Measurements from ENCODE around the gene ABCC9. TPM values are rescaled to one million over a fixed set of nuclear protein-coding genes. Genes with fewer than 3 reads are reported as not detected.

The ABCC9 gene
- total RNA-seq, 2 donors from 2014 or later = 0.22 TPM; not detected in 1

DNA sequence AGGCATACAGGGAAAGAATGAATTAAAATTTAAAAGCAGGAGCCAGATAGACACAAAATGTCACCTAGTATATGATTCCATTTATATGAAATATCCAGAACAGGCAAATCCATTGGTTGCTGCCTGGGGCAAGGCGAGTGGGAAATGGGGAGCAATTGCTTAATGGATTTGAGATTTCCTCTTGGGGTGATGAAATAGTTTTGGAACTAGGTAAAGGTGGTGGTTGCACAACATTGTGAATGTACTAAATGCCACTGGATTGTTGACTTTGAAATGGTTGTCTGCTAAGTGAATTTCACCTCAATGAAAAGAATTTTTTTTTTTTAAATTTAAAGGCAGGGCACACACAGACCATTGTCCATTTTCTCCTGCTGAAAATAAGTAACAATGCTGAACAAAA lies 61.9 kb downstream of the ABCC9 start:
- Mint-ChIP-seq H3K4me1 (no peaks in the 10 kb centered on the region), H3K4me3 (no peak overlapping the region), H3K36me3 (ENCODE audit: low read depth) (no peaks in the 10 kb centered on the region), H3K9me3 (peaks cover 2% of the 10 kb centered on the region), H3K27me3 (ENCODE audit: insufficient read depth) (no peaks in the 10 kb centered on the region), H3K27ac (no peak overlapping the region)
- no peaks in the 10 kb centered on the region for H3K4me1 ChIP-seq (ENCODE audit: control insufficient read depth, insufficient read depth, low read length)
- H3K9me3 ChIP-seq (ENCODE audit: control insufficient read depth, low read length) = no peaks in the 10 kb centered on the region
- H3K27me3 ChIP-seq (ENCODE audit: control insufficient read depth, insufficient read depth, low read length, poor library complexity, severe bottlenecking) = no peaks in the 10 kb centered on the region
- TF ChIP-seq, protein P1, sequence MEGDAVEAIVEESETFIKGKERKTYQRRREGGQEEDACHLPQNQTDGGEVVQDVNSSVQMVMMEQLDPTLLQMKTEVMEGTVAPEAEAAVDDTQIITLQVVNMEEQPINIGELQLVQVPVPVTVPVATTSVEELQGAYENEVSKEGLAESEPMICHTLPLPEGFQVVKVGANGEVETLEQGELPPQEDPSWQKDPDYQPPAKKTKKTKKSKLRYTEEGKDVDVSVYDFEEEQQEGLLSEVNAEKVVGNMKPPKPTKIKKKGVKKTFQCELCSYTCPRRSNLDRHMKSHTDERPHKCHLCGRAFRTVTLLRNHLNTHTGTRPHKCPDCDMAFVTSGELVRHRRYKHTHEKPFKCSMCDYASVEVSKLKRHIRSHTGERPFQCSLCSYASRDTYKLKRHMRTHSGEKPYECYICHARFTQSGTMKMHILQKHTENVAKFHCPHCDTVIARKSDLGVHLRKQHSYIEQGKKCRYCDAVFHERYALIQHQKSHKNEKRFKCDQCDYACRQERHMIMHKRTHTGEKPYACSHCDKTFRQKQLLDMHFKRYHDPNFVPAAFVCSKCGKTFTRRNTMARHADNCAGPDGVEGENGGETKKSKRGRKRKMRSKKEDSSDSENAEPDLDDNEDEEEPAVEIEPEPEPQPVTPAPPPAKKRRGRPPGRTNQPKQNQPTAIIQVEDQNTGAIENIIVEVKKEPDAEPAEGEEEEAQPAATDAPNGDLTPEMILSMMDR (conservative IDR thresholded peaks at IDR 0.05) = no peak
- no peak overlapping the region for H3K9ac ChIP-seq (ENCODE audit: extremely low read depth, low read length, poor library complexity, severe bottlenecking)
- no peak for DNase-seq
- no peaks in the 10 kb centered on the region for H3K36me3 ChIP-seq (ENCODE audit: control insufficient read depth, insufficient read depth, low read length)
- 92 to 100% methylated on average over 1 of the region's 1 CpG for WGBS, 2 experiments (ENCODE audit: insufficient coverage in 1 of 2, insufficient read length in 1 of 2)
- no peak overlapping the region for H3K27ac ChIP-seq (ENCODE audit: low read depth, low read length)
- no peak overlapping the region for H3K4me3 ChIP-seq (ENCODE audit: low read length)

DNA sequence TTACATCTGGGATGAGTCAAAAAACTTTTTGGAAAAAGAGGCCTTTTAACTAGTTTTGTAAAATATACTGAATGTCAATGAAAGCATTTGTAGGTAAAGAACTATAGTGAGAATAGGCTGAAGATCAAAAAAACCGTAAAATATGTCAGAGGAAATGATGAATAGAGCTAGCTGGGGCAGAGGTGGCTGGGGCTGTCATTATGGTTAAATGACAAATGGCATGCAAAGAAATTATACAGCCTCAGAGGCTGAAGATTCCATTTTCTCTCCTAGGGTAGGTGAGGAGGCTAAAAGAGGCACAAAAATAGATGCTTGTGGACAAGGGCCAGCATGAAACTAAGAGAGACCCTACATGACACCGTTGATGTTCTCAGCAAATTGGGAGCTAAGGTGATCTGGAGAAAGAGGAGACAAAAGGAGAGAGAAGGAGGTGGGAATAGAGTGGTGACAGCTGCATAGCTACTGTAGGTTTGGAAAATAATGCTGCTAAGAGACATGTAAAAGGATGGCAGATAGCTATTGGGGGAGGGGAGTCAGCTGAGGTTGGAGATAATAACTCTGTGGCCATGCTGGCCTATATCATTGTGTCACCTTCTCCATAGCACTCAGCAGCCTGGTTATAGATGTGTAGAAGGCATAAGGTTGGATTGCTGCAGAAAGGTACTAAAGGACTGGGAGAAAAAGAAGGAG lies 63.8 kb downstream of the ABCC9 start:
- Mint-ChIP-seq H3K36me3 (ENCODE audit: low read depth) (no peaks in the 10 kb centered on the region), H3K27ac (no peak overlapping the region)
- TF ChIP-seq, protein P1 (conservative IDR thresholded peaks at IDR 0.05) = no peak

DNA sequence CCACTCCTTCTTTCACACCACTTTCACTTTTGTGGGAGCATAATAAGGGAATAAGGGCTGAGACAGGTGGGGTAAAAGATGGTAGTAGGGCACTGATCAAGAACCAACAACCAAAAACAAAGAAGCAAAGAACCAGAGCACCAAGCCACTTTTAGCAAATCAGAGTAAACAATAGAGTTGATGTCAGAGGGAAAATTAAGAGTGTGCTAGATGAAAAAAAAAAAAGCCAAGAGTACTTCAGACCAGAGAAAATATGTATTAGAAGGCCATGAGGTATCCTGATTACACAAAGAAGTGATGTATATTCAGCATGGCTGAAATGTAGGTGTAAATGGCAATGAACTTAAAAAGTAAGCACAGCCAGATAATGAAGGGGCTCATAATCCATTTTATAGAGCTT lies 75.4 kb downstream of the ABCC9 start:
- H3K27ac Mint-ChIP-seq = no peak overlapping the region

More for the DNA sequence above, 63.8 kb downstream of the ABCC9 start:
- no peaks in the 10 kb centered on the region for H3K9me3 ChIP-seq (ENCODE audit: control insufficient read depth, low read length)
- H3K4me1 Mint-ChIP-seq = no peaks in the 10 kb centered on the region
- no peak for DNase-seq
- peaks cover 2% of the 10 kb centered on the region for H3K9me3 Mint-ChIP-seq
- H3K27ac ChIP-seq (ENCODE audit: low read depth, low read length) = no peak overlapping the region
- no peaks in the 10 kb centered on the region for H3K4me1 ChIP-seq (ENCODE audit: control insufficient read depth, insufficient read depth, low read length)
- H3K4me3 Mint-ChIP-seq = no peak overlapping the region
- no peak overlapping the region for H3K4me3 ChIP-seq (ENCODE audit: low read length)
- no peaks in the 10 kb centered on the region for H3K36me3 ChIP-seq (ENCODE audit: control insufficient read depth, insufficient read depth, low read length)
- 90 to 100% methylated on average over 2 of the region's 2 CpGs for WGBS, 2 experiments (ENCODE audit: insufficient coverage in 1 of 2, insufficient read length in 1 of 2)
- H3K27me3 Mint-ChIP-seq (ENCODE audit: insufficient read depth) = no peaks in the 10 kb centered on the region
- no peak overlapping the region for H3K9ac ChIP-seq (ENCODE audit: extremely low read depth, low read length, poor library complexity, severe bottlenecking)
- H3K27me3 ChIP-seq (ENCODE audit: control insufficient read depth, insufficient read depth, low read length, poor library complexity, severe bottlenecking) = no peaks in the 10 kb centered on the region

More for the DNA sequence above, 75.4 kb downstream of the ABCC9 start:
- no peaks in the 10 kb centered on the region for H3K36me3 ChIP-seq (ENCODE audit: control insufficient read depth, insufficient read depth, low read length)
- no peak overlapping the region for H3K9ac ChIP-seq (ENCODE audit: extremely low read depth, low read length, poor library complexity, severe bottlenecking)
- H3K9me3 ChIP-seq (ENCODE audit: control insufficient read depth, low read length) = peaks cover 5% of the 10 kb centered on the region
- H3K4me3 ChIP-seq (ENCODE audit: low read length) = no peak overlapping the region
- no peaks in the 10 kb centered on the region for H3K27me3 Mint-ChIP-seq (ENCODE audit: insufficient read depth)
- no peak overlapping the region for H3K4me3 Mint-ChIP-seq
- H3K9me3 Mint-ChIP-seq = peaks cover 7% of the 10 kb centered on the region
- H3K4me1 Mint-ChIP-seq = no peaks in the 10 kb centered on the region
- no peak for DNase-seq
- TF ChIP-seq, protein P1 (conservative IDR thresholded peaks at IDR 0.05) = no peak
- no peaks in the 10 kb centered on the region for H3K27me3 ChIP-seq (ENCODE audit: control insufficient read depth, insufficient read depth, low read length, poor library complexity, severe bottlenecking)
- H3K4me1 ChIP-seq (ENCODE audit: control insufficient read depth, insufficient read depth, low read length) = no peaks in the 10 kb centered on the region
- no peak overlapping the region for H3K27ac ChIP-seq (ENCODE audit: low read depth, low read length)
- H3K36me3 Mint-ChIP-seq (ENCODE audit: low read depth) = no peaks in the 10 kb centered on the region
